GM12872 (cell line): Measurements from ENCODE around the gene TRIM69.

ENCODE experiments used
- CTCF ChIP-seq: IDR thresholded peaks from 3 replicates; pipeline ENCODE4 v1.5.1; 2011; ENCODE audit warnings: low read depth, mild to moderate bottlenecking, low read length, moderate library complexity; ENCODE audit not compliant: insufficient read depth

The TRIM69 gene

DNA sequence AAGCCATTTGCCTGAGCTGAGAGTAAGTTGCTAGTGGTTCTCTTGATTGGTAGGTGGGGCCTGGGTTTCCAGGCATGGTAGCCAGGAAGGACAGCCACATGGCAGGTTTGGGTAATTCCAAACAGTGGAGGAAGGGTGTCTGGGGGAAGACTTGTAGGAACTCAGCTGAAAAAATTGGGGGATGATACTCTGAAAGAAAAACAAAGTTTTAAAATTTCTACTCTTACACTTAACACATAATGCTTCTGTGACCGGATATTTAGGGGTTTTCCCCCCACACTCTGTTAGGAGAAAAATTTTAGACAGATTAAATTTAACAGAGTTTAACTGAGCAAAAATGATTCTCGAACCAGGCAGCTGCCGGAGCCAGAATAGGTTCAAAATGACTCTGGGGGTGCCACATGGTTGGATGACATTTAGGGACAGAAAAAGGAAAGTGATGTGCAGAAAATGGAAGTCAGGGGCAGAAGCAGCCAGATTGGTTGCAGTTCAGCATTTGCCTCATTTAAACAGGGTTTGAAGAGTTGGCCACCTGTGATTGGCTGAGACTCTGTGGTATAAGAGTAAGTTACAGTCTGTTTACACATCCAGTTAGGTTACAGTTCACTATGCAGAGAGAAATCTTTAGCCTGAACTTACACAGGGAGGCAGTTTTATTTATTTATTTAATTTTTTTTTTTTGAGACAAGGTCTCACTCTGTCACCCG, 16.9 kb upstream of the TRIM69 start:
- no peak for TF ChIP-seq CTCF

DNA sequence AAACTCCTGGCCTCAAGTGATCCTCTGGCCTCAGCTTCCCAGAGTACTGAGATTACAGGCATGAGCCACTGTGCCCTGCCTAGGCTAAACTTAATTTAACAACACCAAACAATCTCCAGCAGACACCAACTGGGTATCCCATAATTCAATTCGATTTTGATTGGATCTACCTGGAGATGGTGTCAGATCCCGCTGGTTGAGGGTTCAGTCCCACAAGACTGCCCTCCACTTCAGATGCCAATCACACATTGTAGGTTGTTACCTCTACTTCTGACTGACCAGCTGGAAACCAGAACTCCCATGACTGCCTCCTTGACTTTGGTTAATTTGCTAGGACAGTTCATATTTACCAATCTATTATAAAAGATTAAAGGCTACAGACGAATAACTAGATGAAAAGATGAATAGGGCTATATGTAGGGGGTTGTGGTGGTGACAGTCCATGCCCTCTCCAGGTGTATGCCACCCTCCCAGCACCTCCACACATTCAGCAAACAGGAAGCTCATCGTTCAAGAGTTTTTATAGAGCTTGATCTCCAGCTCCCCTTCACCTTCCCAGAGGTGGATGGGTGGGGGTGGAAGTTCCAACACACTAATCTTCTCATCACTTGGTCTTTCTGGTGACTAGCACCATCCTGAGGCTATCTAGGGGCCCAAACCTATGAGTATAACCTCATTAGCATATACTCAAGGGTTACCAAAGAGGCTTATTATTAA, 15.7 kb upstream of the TRIM69 start:
- TF ChIP-seq CTCF, result no peak

DNA sequence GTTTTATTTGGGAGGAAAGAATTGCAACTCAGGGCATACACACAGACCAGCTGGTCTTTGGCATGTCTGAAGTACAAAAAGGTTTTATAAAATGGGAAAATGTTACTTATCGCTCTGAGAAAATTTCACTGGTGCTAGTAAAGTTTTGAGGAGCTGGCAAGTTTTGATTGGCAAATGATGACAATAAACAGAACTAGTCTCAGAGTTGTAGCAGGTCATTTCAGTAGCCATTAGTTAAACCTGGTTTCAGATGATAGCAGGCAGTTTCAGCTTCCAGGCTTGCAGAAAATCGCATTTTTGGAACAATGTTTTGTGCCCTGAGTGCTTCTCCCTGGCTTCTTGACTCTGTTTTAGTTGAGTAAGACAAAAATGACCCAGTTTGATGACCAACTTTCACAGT, 14.3 kb upstream of the TRIM69 start:
- no peak for TF ChIP-seq CTCF

DNA sequence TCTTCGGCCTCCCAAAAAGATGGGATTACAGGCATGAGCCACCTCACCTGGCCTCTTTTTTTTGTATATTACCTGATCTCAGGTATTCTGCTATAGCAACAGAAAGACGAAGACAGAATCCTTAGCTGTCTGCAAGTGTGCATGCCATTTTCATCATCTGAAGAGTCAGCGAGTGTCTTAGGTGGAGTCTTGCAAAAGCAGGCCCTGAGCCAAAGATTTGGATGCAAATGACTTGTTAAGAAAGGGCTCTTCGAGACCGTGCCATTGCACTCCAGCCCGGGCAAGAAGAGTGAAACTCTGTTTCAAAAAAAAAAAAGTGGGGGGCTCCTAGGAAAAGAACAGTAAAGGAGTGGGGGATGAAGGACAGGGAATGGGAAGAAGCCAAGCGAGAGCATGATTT, 10.2 kb upstream of the TRIM69 start:
- no peak for TF ChIP-seq CTCF

DNA sequence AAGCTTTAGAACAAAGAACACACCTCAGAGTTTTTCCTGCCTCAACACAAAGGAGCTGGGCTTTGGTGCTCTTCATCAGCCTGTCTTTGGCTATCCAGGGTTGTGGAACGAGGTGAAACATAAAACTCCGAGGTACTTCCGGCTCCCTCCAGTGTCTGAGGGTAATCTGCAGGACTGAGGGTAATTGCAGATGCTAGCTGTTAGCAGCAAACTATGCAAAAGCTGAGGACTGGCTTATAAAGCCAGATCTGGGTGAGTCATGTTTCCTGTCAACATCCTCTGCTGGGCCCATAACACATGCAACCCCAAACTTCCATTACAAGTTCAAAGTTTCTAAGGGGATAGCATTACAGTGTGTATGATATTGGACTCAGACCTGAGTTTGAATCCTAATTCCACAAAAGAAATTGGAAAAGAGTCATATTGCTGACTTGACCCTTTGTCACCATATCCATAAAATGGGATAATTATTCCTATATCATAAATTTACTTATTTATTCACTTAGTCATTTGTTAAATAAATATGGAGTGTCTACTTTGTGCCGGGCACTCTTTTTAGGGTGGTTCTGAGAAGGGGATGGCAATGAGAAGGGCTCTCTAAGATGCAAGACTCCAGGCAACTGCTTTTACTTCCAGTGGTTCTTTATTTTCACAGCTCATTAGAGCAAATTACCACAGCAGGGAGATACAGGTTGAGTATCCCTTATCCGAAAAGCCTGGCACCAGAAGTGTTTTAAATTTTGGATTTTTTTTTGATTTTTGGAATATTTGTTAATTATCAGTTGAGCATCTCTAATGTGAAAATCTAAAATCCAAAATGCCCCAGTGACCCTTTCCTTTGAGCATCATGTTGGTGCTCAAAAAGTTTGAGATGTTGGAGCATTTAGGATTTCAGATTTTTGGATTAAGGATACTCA, 9.5 kb upstream of the TRIM69 start:
- no peak for TF ChIP-seq CTCF

- TF ChIP-seq CTCF, result no peak
Observed at GRCh38 chr15:44727485-44728231, 8.7 kb upstream of the TRIM69 start.
